Measurements from ENCODE around the gene C1QL1. TPM values are rescaled to one million over a fixed set of nuclear protein-coding genes. Genes with fewer than 3 reads are reported as not detected.

C1QL1 gene
- total RNA-seq, 1 experiment from 2014 or later: 3.5 TPM

GRCh38 chr17:44999433-44999832, 31.3 kb upstream of the C1QL1 start:
- no peak for TF ChIP-seq ZNF274 (IDR thresholded peaks at IDR 0.05; ENCODE audit: low read depth, low read length)
- TF ChIP-seq CEBPB (IDR thresholded peaks at IDR 0.05; ENCODE audit: low read depth): no peak
- no peak for TF ChIP-seq CTCF (IDR thresholded peaks at IDR 0.05 in 2 of 3, conservative IDR thresholded peaks at IDR 0.05 in 1 of 3; ENCODE audit: borderline replicate concordance in 1 of 3, insufficient read depth in 1 of 3, low read depth in 2 of 3, low read length in 2 of 3)
- no peak for TF ChIP-seq EZH2phosphoT487 (IDR thresholded peaks at IDR 0.05; ENCODE audit: borderline replicate concordance)
- peak; percentile 37; the same call in 1 of the 2 replicates for TF ChIP-seq CBX3 (IDR thresholded peaks at IDR 0.05; ENCODE audit: low read depth)
- no peak for TF ChIP-seq EZH2 (IDR thresholded peaks at IDR 0.05)
- TF ChIP-seq, protein P1, sequence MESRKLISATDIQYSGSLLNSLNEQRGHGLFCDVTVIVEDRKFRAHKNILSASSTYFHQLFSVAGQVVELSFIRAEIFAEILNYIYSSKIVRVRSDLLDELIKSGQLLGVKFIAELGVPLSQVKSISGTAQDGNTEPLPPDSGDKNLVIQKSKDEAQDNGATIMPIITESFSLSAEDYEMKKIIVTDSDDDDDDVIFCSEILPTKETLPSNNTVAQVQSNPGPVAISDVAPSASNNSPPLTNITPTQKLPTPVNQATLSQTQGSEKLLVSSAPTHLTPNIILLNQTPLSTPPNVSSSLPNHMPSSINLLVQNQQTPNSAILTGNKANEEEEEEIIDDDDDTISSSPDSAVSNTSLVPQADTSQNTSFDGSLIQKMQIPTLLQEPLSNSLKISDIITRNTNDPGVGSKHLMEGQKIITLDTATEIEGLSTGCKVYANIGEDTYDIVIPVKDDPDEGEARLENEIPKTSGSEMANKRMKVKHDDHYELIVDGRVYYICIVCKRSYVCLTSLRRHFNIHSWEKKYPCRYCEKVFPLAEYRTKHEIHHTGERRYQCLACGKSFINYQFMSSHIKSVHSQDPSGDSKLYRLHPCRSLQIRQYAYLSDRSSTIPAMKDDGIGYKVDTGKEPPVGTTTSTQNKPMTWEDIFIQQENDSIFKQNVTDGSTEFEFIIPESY (IDR thresholded peaks at IDR 0.05; ENCODE audit: extremely low read depth, insufficient replicate concordance, low read length): no peak
- no peaks in the 10 kb centered on the region for H3K79me2 ChIP-seq (ENCODE audit: insufficient read depth, low read length)
- no peak overlapping the region for H3K27ac ChIP-seq (ENCODE audit: low read depth, low read length)
- H3K4me2 ChIP-seq (ENCODE audit: low read length): no peak overlapping the region
- H4K20me1 ChIP-seq (ENCODE audit: insufficient read depth): no peaks in the 10 kb centered on the region
- no peaks in the 10 kb centered on the region for H3K4me1 ChIP-seq (ENCODE audit: control insufficient read depth in 1 of 2, insufficient read depth in 2 of 2, low read length in 2 of 2)
- DNase-seq (ENCODE audit: low read depth, low spot score) (no peak), ATAC-seq (no peak)
- POLR2A ChIA-PET: interaction anchor here (0.7 kb wide), 1 partner anchor 12 kb away, joined by 4 read pairs; no protein-coding TSS in a partner anchor
- peaks cover 0 to 7% of the 10 kb centered on the region in 2 experiments; a peak in 1 of 4 replicates for H3K9me3 ChIP-seq (ENCODE audit: control insufficient read depth in 1 of 2, insufficient read depth in 1 of 2, low read depth in 1 of 2, low read length in 2 of 2)
- RAD21 ChIA-PET (ENCODE audit: low non-redundant PET in 1 of 2, low total read pairs in 2 of 2, uncharacterized antibody in 2 of 2, unreplicated experiment in 2 of 2): interaction anchor here in 1 of 2 experiments (0.6 kb wide), 1 partner anchor 31 kb away, joined by 3 read pairs; the partner anchor contains the start of gene C1QL1
- CTCF ChIA-PET: no interaction called here
- H3K36me3 ChIP-seq (ENCODE audit: control insufficient read depth in 1 of 2, insufficient read depth in 2 of 2, low read length in 2 of 2): no peaks in the 10 kb centered on the region
- no peak overlapping the region for H3K4me3 ChIP-seq (replicated peaks in 1 of 2; ENCODE audit: low read depth in 1 of 2, low read length in 2 of 2)
- no TSS peak for BruUV-seq (replicated peaks)
- intact Hi-C loops (cut with micrococcal nuclease): no loop called here
- H3K9me2 ChIP-seq (ENCODE audit: insufficient read depth): no peaks in the 10 kb centered on the region
- H3K27me3 ChIP-seq (ENCODE audit: insufficient read depth, low read length): no peaks in the 10 kb centered on the region
- no peak overlapping the region for H3K9ac ChIP-seq (ENCODE audit: low read length)
- H2AFZ ChIP-seq (ENCODE audit: low read depth, low read length, poor library complexity, severe bottlenecking): no peak overlapping the region
